B cell (primary cell): Measurements from ENCODE around the gene C20orf141. TPM values are rescaled to one million over a fixed set of nuclear protein-coding genes. Genes with fewer than 3 reads are reported as not detected.

Experiments
- ATAC-seq: fragments of 200-7000 bp; cut with Tn5 transposase; one replicate; pipeline ENCODE4 v1.10.0; 2021; ENCODE audit warnings: low read depth, mild to moderate bottlenecking, moderate number of reproducible peaks, moderate library complexity
- CTCF ChIA-PET: fragments of 350-600 bp; sonication (Branson Sonifier 250); formaldehyde crosslinking; loops from one replicate; lab custom pipeline; 2021; ENCODE audit warnings: antibody characterized with exemption, inconsistent platforms; lab: Charles Lee
- POLR2A ChIA-PET: fragments of 350-600 bp; sonication (Branson Sonifier 250); formaldehyde crosslinking; loops from one replicate; lab custom pipeline; 2021; ENCODE audit warnings: antibody characterized with exemption; lab: Charles Lee
- DNase-seq: peaks from one replicate; pipeline ENCODE4 v3.0.0; 2013
- H2AFZ ChIP-seq: 2 replicates; pipeline ENCODE4 v1.6.1; 2012; ENCODE audit warnings: mild to moderate bottlenecking, low read depth, low read length; ENCODE audit not compliant: insufficient read depth, poor library complexity, severe bottlenecking
- H3K27ac ChIP-seq, 2 donors: 1 replicate in 1 of 2; 2 replicates in 1 of 2; pipeline ENCODE4 v1.5.1; 2012 to 2013; ENCODE audit warnings: low read length in 2 of 2, mild to moderate bottlenecking in 2 of 2, moderate library complexity in 1 of 2
- H3K27me3 ChIP-seq, 4 experiments: fragments of 200-600 bp in 1 of 4; sonication (generic) in 1 of 4; replicated peaks in 1 of 4; 1 replicate in 2 of 4; 2 replicates in 2 of 4; pipeline versions ENCODE4 v1.6.1 to v1.7.0; 2013 to 2016; ENCODE audit warnings: low read length in 3 of 4, mild to moderate bottlenecking in 2 of 4, mixed read lengths in 1 of 4, moderate library complexity in 1 of 4; ENCODE audit not compliant: insufficient read depth in 4 of 4, control insufficient read depth in 3 of 4; ENCODE audit errors: control extremely low read depth in 1 of 4
- H3K36me3 ChIP-seq, 2 experiments: replicated peaks in 1 of 2; 1 replicate in 1 of 2; 2 replicates in 1 of 2; pipeline versions ENCODE4 v1.6.1 to v1.7.1; 2013; ENCODE audit warnings: low read length in 1 of 2; ENCODE audit not compliant: insufficient read depth in 2 of 2, control insufficient read depth in 1 of 2; ENCODE audit errors: control extremely low read depth in 1 of 2, extremely low read depth in 1 of 2
- H3K4me1 ChIP-seq, 2 donors: fragments of 200-600 bp in 1 of 2; sonication (generic) in 1 of 2; 1 replicate in 1 of 2; 2 replicates in 1 of 2; pipeline versions ENCODE4 v1.5.1 to v1.6.1; 2013 to 2017; ENCODE audit warnings: low read length in 2 of 2; ENCODE audit not compliant: control insufficient read depth in 2 of 2, insufficient read depth in 2 of 2
- H3K4me2 ChIP-seq: replicated peaks from 2 replicates; pipeline ENCODE3; 2012; ENCODE audit warnings: mild to moderate bottlenecking, low read depth, low read length; ENCODE audit not compliant: poor library complexity, severe bottlenecking
- H3K4me3 ChIP-seq, 5 experiments: fragments of 200-600 bp in 1 of 5; sonication (generic) in 1 of 5; 1 replicate in 3 of 5; 2 replicates in 2 of 5; pipeline versions ENCODE4 v1.5.1 to v1.7.0; 2011 to 2016; ENCODE audit warnings: low read length in 4 of 5, mild to moderate bottlenecking in 4 of 5, low read depth in 2 of 5, control low read depth in 1 of 5, moderate library complexity in 1 of 5; ENCODE audit not compliant: insufficient read depth in 1 of 5; ENCODE audit errors: control extremely low read depth in 1 of 5, extremely low read depth in 1 of 5
- H3K79me2 ChIP-seq: fragments of 200-600 bp; sonication (generic); one replicate; pipeline ENCODE4 v1.6.0; 2016; ENCODE audit warnings: low read length; ENCODE audit not compliant: control insufficient read depth, insufficient read depth
- H3K9ac ChIP-seq: fragments of 200-600 bp; sonication (generic); 2 replicates; pipeline ENCODE4 v1.6.1; 2017; ENCODE audit warnings: mild to moderate bottlenecking, low read length, moderate library complexity
- H3K9me3 ChIP-seq, 3 donors: one replicate each; pipeline versions ENCODE4 v1.6.1 to v1.7.1; 2013; ENCODE audit warnings: low read length in 2 of 3; ENCODE audit not compliant: control insufficient read depth in 2 of 3, insufficient read depth in 1 of 3; ENCODE audit errors: control extremely low read depth in 1 of 3
- H4K20me1 ChIP-seq: 2 replicates; pipeline ENCODE4 v1.6.0; 2012; ENCODE audit warnings: mild to moderate bottlenecking, low read length; ENCODE audit not compliant: insufficient read depth, control insufficient read depth, poor library complexity, severe bottlenecking
- H3K27ac Mint-ChIP-seq: one replicate; pipeline ENCODE4 v1.8.0; 2021; ENCODE audit warnings: mixed read lengths
- H3K27me3 Mint-ChIP-seq: one replicate; pipeline ENCODE4 v1.8.0; 2021; ENCODE audit warnings: mixed read lengths
- H3K4me1 Mint-ChIP-seq: one replicate; pipeline ENCODE4 v1.8.0; 2021; ENCODE audit warnings: mixed read lengths
- H3K4me3 Mint-ChIP-seq: one replicate; pipeline ENCODE4 v1.8.0; 2021; ENCODE audit warnings: mixed read lengths
- H3K9me3 Mint-ChIP-seq: one replicate; pipeline ENCODE4 v1.8.0; 2022; ENCODE audit warnings: mixed read lengths; ENCODE audit not compliant: insufficient read depth
- EZH2 ChIP-seq: IDR thresholded peaks from 2 replicates; pipeline ENCODE4 v1.6.1; 2012; ENCODE audit warnings: borderline replicate concordance, low read depth, mild to moderate bottlenecking, moderate library complexity, low read length; ENCODE audit not compliant: insufficient read depth, poor library complexity, severe bottlenecking
- WGBS: methylation state at CpG from one replicate; pipeline ENCODE4 v1.1.5; 2013; ENCODE audit warnings: missing lambda C conversion rate; ENCODE audit not compliant: insufficient coverage; 5-methylcytosine and 5-hydroxymethylcytosine counted together
- intact Hi-C: fragments of 100-400 bp; cut with micrococcal nuclease; formaldehyde crosslinking; loops from one replicate; pipeline ENCODE4 v1.10.0; 2022
- polyA plus RNA-seq: library from polyadenylated mRNA; depleted of rRNA; stranded (reverse); fragments of >200 nt; gene quantifications from 2 replicates; pipeline ENCODE4 v1.2.3, GENCODE V29; 2012
- total RNA-seq, 2 donors: library from RNA; stranded (reverse); fragments of 120-200 nt in 1 of 2; gene quantifications; 1 replicate in 1 of 2; 2 replicates in 1 of 2; pipeline versions ENCODE4 v1.2.3 to v1.2.4, GENCODE V29; 2013 to 2022
- TF ChIP-seq, protein P1 (sequence below): fragments of 200-600 bp; IDR thresholded peaks from one replicate; pipeline ENCODE4 v1.8.0; 2022; ENCODE audit warnings: antibody characterized with exemption, mild to moderate bottlenecking

C20orf141 gene
- total and polyA plus RNA-seq, 2 donors (not counting 1 experiment from before 2014, with no cell fraction given) = not detected

DNA sequence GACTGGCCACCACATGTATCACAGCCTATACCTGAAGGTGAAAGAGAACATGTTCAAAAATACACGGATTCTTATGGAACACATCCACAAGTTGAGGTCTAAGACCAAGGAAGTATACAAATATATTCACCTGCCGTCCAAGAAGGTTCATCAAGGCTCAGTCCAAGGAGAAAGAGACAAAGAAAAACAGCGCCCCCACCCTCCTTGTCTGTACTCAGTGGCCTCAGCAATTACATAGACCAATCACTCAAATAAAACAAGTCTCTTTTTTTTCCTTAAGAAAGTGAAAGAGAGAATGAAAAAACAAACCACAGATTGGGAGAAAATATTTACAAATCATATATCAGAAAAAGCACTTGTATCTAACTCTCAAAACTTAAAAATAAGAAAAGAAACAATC, 33.8 kb upstream of the C20orf141 start:
- no peaks in the 10 kb centered on the region for H4K20me1 ChIP-seq
- WGBS = 44% methylated on average over 2 of the region's 3 CpGs
- Mint-ChIP-seq H3K27ac (no peak overlapping the region), H3K9me3 (no peaks in the 10 kb centered on the region), H3K4me3 (no peak overlapping the region), H3K27me3 (peaks cover 33% of the 10 kb centered on the region), H3K4me1 (no peaks in the 10 kb centered on the region)
- H3K4me1 ChIP-seq = no peaks in the 10 kb centered on the region
- H3K79me2 ChIP-seq = no peaks in the 10 kb centered on the region
- no peak overlapping the region for H3K4me3 ChIP-seq
- DNase-seq = no peak
- peaks cover 0 to 5% (median 0%) of the 10 kb centered on the region in 4 experiments for H3K27me3 ChIP-seq
- intact Hi-C loops = no loop called here
- no peak overlapping the region for H3K9ac ChIP-seq
- no peak overlapping the region for H2AFZ ChIP-seq
- peaks cover 0 to 5% (median 1%) of the 10 kb centered on the region in 3 donors for H3K9me3 ChIP-seq
- CTCF ChIA-PET = no interaction called here
- no peak for ATAC-seq
- POLR2A ChIA-PET = no interaction called here
- H3K27ac ChIP-seq = no peak overlapping the region
- no peak for TF ChIP-seq EZH2
- TF ChIP-seq, protein P1, sequence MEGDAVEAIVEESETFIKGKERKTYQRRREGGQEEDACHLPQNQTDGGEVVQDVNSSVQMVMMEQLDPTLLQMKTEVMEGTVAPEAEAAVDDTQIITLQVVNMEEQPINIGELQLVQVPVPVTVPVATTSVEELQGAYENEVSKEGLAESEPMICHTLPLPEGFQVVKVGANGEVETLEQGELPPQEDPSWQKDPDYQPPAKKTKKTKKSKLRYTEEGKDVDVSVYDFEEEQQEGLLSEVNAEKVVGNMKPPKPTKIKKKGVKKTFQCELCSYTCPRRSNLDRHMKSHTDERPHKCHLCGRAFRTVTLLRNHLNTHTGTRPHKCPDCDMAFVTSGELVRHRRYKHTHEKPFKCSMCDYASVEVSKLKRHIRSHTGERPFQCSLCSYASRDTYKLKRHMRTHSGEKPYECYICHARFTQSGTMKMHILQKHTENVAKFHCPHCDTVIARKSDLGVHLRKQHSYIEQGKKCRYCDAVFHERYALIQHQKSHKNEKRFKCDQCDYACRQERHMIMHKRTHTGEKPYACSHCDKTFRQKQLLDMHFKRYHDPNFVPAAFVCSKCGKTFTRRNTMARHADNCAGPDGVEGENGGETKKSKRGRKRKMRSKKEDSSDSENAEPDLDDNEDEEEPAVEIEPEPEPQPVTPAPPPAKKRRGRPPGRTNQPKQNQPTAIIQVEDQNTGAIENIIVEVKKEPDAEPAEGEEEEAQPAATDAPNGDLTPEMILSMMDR = no peak
- no peaks in the 10 kb centered on the region for H3K36me3 ChIP-seq
- H3K4me2 ChIP-seq = no peak overlapping the region

DNA sequence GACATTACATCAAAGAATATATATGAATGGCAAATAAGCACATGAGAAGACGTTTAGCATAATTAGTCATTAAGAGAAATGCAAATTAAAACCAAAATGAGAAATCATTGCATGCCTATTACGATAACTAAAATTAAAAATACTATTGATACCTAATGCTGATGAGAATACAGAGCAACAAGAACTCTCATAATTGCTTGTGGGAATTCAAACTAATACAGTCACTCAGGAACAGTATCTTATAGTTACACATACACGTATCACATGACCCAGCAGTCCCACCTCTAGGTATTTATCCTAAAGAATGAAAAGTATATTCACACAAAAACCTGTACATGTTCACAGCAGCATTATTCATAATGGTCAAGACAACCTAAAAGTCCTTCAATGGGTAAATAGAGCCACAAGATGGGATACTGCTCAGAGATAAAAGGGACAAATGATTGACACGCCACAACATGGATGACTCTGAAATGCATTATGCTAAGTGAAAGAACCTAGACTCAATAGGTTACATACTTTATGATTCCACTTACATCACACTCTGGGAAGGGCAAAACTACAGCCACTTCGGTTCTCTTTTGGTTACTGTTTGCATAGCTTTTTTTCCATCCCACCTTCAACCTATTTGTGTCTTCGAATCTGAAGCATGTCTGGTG, 30.8 kb upstream of the C20orf141 start:
- no peak overlapping the region for H3K4me3 Mint-ChIP-seq
- no peak overlapping the region for H3K27ac Mint-ChIP-seq
- Histone ChIP-seq H3K36me3 (no peaks in the 10 kb centered on the region), H3K9me3 (no peaks in the 10 kb centered on the region), H3K9ac (no peak overlapping the region), H3K4me2 (no peak overlapping the region), H2AFZ (no peak overlapping the region), H3K27ac (no peak overlapping the region), H3K4me3 (no peak overlapping the region), H4K20me1 (no peaks in the 10 kb centered on the region), H3K79me2 (no peaks in the 10 kb centered on the region), H3K4me1 (no peaks in the 10 kb centered on the region), H3K27me3 (peaks cover 0 to 5% (median 0%) of the 10 kb centered on the region in 4 experiments)
- no peaks in the 10 kb centered on the region for H3K9me3 Mint-ChIP-seq
- TF ChIP-seq, protein P1 = no peak
- no peak for TF ChIP-seq EZH2
- no peaks in the 10 kb centered on the region for H3K4me1 Mint-ChIP-seq
- H3K27me3 Mint-ChIP-seq = peaks cover 27% of the 10 kb centered on the region
- intact Hi-C loops = no loop called here
- 50% methylated on average over 1 of the region's 6 CpGs for WGBS
- CTCF ChIA-PET = interaction anchor here (0.6 kb wide), 1 partner anchor 11 kb away, joined by 3 read pairs; no protein-coding TSS in a partner anchor
- POLR2A ChIA-PET = no interaction called here
- ATAC-seq (no peak), DNase-seq (no peak)
